Liver (tissue), 3 donors: ENCODE data around the gene AMBRA1.

Source experiments
- FOXA1 ChIP-seq: IDR thresholded peaks from 2 replicates; pipeline ENCODE4 v1.6.1; 2016; ENCODE audit warnings: antibody characterized with exemption
- GABPA ChIP-seq, 2 donors: IDR thresholded peaks in 1 of 2; conservative IDR thresholded peaks in 1 of 2; 2 replicates each; pipeline ENCODE4 v1.6.1; 2016; ENCODE audit warnings: antibody characterized with exemption in 2 of 2, mild to moderate bottlenecking in 1 of 2, moderate library complexity in 1 of 2
- HNF4G ChIP-seq: IDR thresholded peaks from 2 replicates; pipeline ENCODE4 v1.6.1; 2016; ENCODE audit warnings: antibody characterized with exemption
- TAF1 ChIP-seq: conservative IDR thresholded peaks from 2 replicates; pipeline ENCODE4 v1.6.1; 2016; ENCODE audit warnings: antibody characterized with exemption, mild to moderate bottlenecking
- YY1 ChIP-seq: IDR thresholded peaks from 2 replicates; pipeline ENCODE4 v1.6.1; 2016; ENCODE audit warnings: antibody characterized with exemption, mild to moderate bottlenecking
- TF ChIP-seq, protein P1 (sequence below): fragments of 150-350 bp; IDR thresholded peaks from 2 replicates; pipeline ENCODE4 v1.5.1; 2017; ENCODE audit warnings: improper control_type of control experiment, low read depth, low read length; ENCODE audit not compliant: missing input control
- TF ChIP-seq, protein P2 (sequence below): IDR thresholded peaks from 2 replicates; pipeline ENCODE4 v1.6.1; 2016; ENCODE audit warnings: antibody characterized with exemption
- TF ChIP-seq, protein P3 (sequence below): IDR thresholded peaks from 2 replicates; pipeline ENCODE4 v1.6.1; 2016; ENCODE audit warnings: antibody characterized with exemption, mild to moderate bottlenecking
- donor health status: healthy.
- donor health status: healthy.

DNA sequence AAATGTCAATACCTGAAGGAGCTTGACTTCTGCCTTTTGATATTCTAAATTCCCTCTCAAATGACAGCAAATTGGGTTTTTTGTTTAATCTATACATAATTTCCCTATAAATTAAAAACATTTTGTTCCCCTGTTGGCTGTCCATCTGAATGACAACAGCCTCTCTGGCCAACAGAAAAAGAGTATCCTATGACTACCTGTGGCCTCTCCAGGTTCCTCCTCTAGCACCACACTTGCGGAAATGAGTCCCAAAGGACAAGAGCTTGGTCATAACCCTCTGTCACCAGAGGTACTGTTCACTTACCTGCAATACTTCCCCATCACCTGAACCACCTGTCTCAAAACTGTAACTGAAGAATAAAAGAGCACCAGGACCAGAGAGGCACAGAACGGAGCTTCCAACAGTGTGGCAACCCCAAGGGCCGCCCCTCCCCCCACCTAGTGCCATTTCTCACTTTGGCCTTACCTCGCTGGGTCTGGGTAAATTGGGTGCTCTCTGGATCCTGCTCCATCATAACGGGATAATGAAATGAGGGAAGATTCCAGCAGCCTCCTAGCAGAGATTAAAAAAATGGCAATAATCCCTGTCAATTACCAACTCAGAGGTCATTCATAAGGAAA, 81.5 kb downstream of the AMBRA1 start:
- TF ChIP-seq, protein P1, sequence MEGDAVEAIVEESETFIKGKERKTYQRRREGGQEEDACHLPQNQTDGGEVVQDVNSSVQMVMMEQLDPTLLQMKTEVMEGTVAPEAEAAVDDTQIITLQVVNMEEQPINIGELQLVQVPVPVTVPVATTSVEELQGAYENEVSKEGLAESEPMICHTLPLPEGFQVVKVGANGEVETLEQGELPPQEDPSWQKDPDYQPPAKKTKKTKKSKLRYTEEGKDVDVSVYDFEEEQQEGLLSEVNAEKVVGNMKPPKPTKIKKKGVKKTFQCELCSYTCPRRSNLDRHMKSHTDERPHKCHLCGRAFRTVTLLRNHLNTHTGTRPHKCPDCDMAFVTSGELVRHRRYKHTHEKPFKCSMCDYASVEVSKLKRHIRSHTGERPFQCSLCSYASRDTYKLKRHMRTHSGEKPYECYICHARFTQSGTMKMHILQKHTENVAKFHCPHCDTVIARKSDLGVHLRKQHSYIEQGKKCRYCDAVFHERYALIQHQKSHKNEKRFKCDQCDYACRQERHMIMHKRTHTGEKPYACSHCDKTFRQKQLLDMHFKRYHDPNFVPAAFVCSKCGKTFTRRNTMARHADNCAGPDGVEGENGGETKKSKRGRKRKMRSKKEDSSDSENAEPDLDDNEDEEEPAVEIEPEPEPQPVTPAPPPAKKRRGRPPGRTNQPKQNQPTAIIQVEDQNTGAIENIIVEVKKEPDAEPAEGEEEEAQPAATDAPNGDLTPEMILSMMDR: no peak
- TF ChIP-seq TAF1: no peak
- TF ChIP-seq, protein P2, sequence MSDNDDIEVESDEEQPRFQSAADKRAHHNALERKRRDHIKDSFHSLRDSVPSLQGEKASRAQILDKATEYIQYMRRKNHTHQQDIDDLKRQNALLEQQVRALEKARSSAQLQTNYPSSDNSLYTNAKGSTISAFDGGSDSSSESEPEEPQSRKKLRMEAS: no peak
- no peak for TF ChIP-seq YY1
- TF ChIP-seq, protein P3, sequence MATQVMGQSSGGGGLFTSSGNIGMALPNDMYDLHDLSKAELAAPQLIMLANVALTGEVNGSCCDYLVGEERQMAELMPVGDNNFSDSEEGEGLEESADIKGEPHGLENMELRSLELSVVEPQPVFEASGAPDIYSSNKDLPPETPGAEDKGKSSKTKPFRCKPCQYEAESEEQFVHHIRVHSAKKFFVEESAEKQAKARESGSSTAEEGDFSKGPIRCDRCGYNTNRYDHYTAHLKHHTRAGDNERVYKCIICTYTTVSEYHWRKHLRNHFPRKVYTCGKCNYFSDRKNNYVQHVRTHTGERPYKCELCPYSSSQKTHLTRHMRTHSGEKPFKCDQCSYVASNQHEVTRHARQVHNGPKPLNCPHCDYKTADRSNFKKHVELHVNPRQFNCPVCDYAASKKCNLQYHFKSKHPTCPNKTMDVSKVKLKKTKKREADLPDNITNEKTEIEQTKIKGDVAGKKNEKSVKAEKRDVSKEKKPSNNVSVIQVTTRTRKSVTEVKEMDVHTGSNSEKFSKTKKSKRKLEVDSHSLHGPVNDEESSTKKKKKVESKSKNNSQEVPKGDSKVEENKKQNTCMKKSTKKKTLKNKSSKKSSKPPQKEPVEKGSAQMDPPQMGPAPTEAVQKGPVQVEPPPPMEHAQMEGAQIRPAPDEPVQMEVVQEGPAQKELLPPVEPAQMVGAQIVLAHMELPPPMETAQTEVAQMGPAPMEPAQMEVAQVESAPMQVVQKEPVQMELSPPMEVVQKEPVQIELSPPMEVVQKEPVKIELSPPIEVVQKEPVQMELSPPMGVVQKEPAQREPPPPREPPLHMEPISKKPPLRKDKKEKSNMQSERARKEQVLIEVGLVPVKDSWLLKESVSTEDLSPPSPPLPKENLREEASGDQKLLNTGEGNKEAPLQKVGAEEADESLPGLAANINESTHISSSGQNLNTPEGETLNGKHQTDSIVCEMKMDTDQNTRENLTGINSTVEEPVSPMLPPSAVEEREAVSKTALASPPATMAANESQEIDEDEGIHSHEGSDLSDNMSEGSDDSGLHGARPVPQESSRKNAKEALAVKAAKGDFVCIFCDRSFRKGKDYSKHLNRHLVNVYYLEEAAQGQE: no peak
- no peak for TF ChIP-seq FOXA1
- no peak for TF ChIP-seq GABPA (IDR thresholded peaks at IDR 0.05 in 1 of 2, conservative IDR thresholded peaks at IDR 0.05 in 1 of 2)
- no peak for TF ChIP-seq HNF4G
